Esophagus squamous epithelium (tissue), 5 donors: ENCODE measurements around the gene TEKT5. TPM values are rescaled to one million over a fixed set of nuclear protein-coding genes. Genes with fewer than 3 reads are reported as not detected.

Experiments
- DNase-seq: peaks from one replicate; lab custom pipeline; 2025; lab: John Stamatoyannopoulos, UW
- H3K27ac ChIP-seq, 4 donors: fragments of 200-600 bp; sonication (generic); one replicate each; pipeline ENCODE4 v1.5.1; 2016 to 2019; ENCODE audit warnings: mild to moderate bottlenecking in 1 of 4
- H3K27me3 ChIP-seq, 4 donors: fragments of 200-600 bp; sonication (generic); 1 replicate in 3 of 4; 2 replicates in 1 of 4; pipeline versions ENCODE4 v1.5.1 to v1.6.0; 2017 to 2021; ENCODE audit warnings: antibody characterized with exemption in 1 of 4
- H3K36me3 ChIP-seq, 3 donors: fragments of 200-600 bp; sonication (generic); one replicate each; pipeline ENCODE4 v1.5.1; 2016 to 2019
- H3K4me1 ChIP-seq, 3 donors: fragments of 200-600 bp; sonication (generic); one replicate each; pipeline ENCODE4 v1.5.1; 2017 to 2019
- H3K4me3 ChIP-seq, 4 donors: fragments of 200-600 bp; sonication (generic); 1 replicate in 3 of 4; 2 replicates in 1 of 4; pipeline ENCODE4 v1.5.1; 2016 to 2019; ENCODE audit warnings: mild to moderate bottlenecking in 2 of 4, moderate library complexity in 1 of 4
- H3K9me3 ChIP-seq, 3 donors: fragments of 200-600 bp; sonication (generic); one replicate each; pipeline ENCODE4 v1.5.1; 2016 to 2019
- CTCF ChIP-seq, 6 experiments: fragments of 450-650 bp in 4 of 6; fragments of 200-600 bp in 2 of 6; sonication (generic) in 2 of 6; IDR thresholded peaks; one replicate each; pipeline ENCODE4 v1.5.1; 2016 to 2019; ENCODE audit warnings: antibody characterized with exemption in 6 of 6, mild to moderate bottlenecking in 4 of 6, moderate library complexity in 4 of 6
- POLR2A ChIP-seq, 4 donors: fragments of 450-650 bp; IDR thresholded peaks; one replicate each; pipeline ENCODE4 v1.6.1; 2017; ENCODE audit warnings: antibody characterized with exemption in 4 of 4, mild to moderate bottlenecking in 4 of 4, moderate library complexity in 3 of 4
- WGBS, 2 donors: methylation state at CpG; one replicate each; pipeline ENCODE4 v1.1.5; 2018; 5-methylcytosine and 5-hydroxymethylcytosine counted together
- intact Hi-C: fragments of 100-400 bp; cut with DNase I; formaldehyde crosslinking; loops from one replicate; pipeline ENCODE4 v1.15.0; 2022
- total RNA-seq, 4 donors: library from RNA; depleted of rRNA; stranded (reverse); fragments of >200 nt; gene quantifications; one replicate each; pipeline ENCODE4 v1.1.0, GENCODE V29; 2016
- donor health status: DM: yes; HTN: yes; CAD: no.

TEKT5 gene
- total RNA-seq, 4 donors from 2014 or later, result not detected

- Histone ChIP-seq H3K27ac (no peak overlapping the region), H3K4me3 (no peak overlapping the region), H3K4me1 (no peaks in the 10 kb centered on the region), H3K27me3 (no peaks in the 10 kb centered on the region), H3K9me3 (no peaks in the 10 kb centered on the region), H3K36me3 (no peaks in the 10 kb centered on the region)
- WGBS, 2 donors, result 55 to 60% methylated on average over 1 of the region's 1 CpG
- no peak for DNase-seq
- intact Hi-C loops, result no loop called here
- no peak for TF ChIP-seq POLR2A (IDR thresholded peaks at IDR 0.05)
- TF ChIP-seq CTCF (IDR thresholded peaks at IDR 0.05), result no peak
Observed at GRCh38 chr16:10699756-10700155, 5.0 kb upstream of the TEKT5 start.

GRCh38 chr16:10694306-10694705 lies 424 bp downstream of the TEKT5 start:
- H3K4me3 ChIP-seq, result no peak overlapping the region
- WGBS, 2 donors, result 91 to 96% methylated on average over 10 to 18 of the region's 21 CpGs
- intact Hi-C loops, result no loop called here
- DNase-seq, result no peak
- no peaks in the 10 kb centered on the region for H3K27me3 ChIP-seq
- peaks cover 0 to under 1% (median 0%) of the 10 kb centered on the region in 3 donors for H3K4me1 ChIP-seq
- TF ChIP-seq POLR2A (IDR thresholded peaks at IDR 0.05) (no peak), CTCF (IDR thresholded peaks at IDR 0.05) (no peak)
- H3K36me3 ChIP-seq, result no peaks in the 10 kb centered on the region
- no peaks in the 10 kb centered on the region for H3K9me3 ChIP-seq
- no peak overlapping the region for H3K27ac ChIP-seq

- no peak for DNase-seq
- no peak overlapping the region for H3K4me3 ChIP-seq
- no peak overlapping the region for H3K27ac ChIP-seq
- peaks cover 0 to 4% (median 0%) of the 10 kb centered on the region in 3 donors for H3K4me1 ChIP-seq
- 77 to 87% methylated on average over 8 of the region's 8 CpGs for WGBS, 2 donors
- no peaks in the 10 kb centered on the region for H3K27me3 ChIP-seq
- intact Hi-C loops, result no loop called here
- no peaks in the 10 kb centered on the region for H3K36me3 ChIP-seq
- no peaks in the 10 kb centered on the region for H3K9me3 ChIP-seq
- no peak for TF ChIP-seq CTCF (IDR thresholded peaks at IDR 0.05)
- TF ChIP-seq POLR2A (IDR thresholded peaks at IDR 0.05), result no peak
Observed at GRCh38 chr16:10693889-10694288, 841 bp downstream of the TEKT5 start.

DNA sequence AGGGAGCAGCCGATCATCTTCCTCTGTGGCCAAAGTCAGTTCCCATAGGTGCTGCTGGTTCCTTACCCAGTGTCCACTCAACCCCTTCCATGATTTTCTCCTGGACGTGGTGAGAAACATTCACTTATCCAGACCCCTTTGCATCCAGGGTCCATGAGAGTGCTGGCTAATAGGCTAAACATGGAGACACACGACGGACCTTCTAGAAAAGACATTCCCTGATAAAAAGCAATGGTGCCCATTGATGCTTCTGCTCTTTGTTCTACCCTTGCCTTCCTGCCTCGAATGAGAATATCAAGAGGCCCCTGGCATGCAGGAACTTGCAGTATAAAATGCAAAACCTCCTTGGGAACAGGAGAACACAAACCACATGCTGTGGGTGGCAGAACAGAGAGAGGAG lies 2.3 kb downstream of the TEKT5 start:
- Histone ChIP-seq H3K4me3 (no peak overlapping the region), H3K27me3 (no peaks in the 10 kb centered on the region), H3K9me3 (no peaks in the 10 kb centered on the region), H3K27ac (no peak overlapping the region), H3K4me1 (peaks cover 0 to 17% (median 4%) of the 10 kb centered on the region in 3 donors), H3K36me3 (no peaks in the 10 kb centered on the region)
- intact Hi-C loops, result no loop called here
- DNase-seq, result no peak
- TF ChIP-seq POLR2A (IDR thresholded peaks at IDR 0.05) (no peak), CTCF (IDR thresholded peaks at IDR 0.05) (no peak)
- 79 to 83% methylated on average over 4 to 5 of the region's 5 CpGs for WGBS, 2 donors

GRCh38 chr16:10688726-10689125 lies 6.0 kb downstream of the TEKT5 start:
- H3K36me3 ChIP-seq, result no peaks in the 10 kb centered on the region

More at GRCh38 chr16:10688726-10689125, 6.0 kb downstream of the TEKT5 start:
- TF ChIP-seq CTCF (IDR thresholded peaks at IDR 0.05), result no peak
- no peak for TF ChIP-seq POLR2A (IDR thresholded peaks at IDR 0.05)
- 70 to 83% methylated on average over 5 of the region's 5 CpGs for WGBS, 2 donors
- no peak overlapping the region for H3K27ac ChIP-seq
- intact Hi-C loops, result no loop called here
- H3K9me3 ChIP-seq, result no peaks in the 10 kb centered on the region
- no peaks in the 10 kb centered on the region for H3K27me3 ChIP-seq
- H3K4me3 ChIP-seq, result no peak overlapping the region
- peaks cover 0 to 21% (median 4%) of the 10 kb centered on the region in 3 donors for H3K4me1 ChIP-seq
- DNase-seq, result no peak
